GM12872 (cell line): ENCODE results near the gene OPA1.

Experiments
- TF ChIP-seq, protein P1 (sequence below): IDR thresholded peaks from 3 replicates; pipeline ENCODE4 v1.5.1; 2011; ENCODE audit warnings: low read depth, mild to moderate bottlenecking, low read length, moderate library complexity; ENCODE audit not compliant: insufficient read depth

Gene OPA1, protein sequence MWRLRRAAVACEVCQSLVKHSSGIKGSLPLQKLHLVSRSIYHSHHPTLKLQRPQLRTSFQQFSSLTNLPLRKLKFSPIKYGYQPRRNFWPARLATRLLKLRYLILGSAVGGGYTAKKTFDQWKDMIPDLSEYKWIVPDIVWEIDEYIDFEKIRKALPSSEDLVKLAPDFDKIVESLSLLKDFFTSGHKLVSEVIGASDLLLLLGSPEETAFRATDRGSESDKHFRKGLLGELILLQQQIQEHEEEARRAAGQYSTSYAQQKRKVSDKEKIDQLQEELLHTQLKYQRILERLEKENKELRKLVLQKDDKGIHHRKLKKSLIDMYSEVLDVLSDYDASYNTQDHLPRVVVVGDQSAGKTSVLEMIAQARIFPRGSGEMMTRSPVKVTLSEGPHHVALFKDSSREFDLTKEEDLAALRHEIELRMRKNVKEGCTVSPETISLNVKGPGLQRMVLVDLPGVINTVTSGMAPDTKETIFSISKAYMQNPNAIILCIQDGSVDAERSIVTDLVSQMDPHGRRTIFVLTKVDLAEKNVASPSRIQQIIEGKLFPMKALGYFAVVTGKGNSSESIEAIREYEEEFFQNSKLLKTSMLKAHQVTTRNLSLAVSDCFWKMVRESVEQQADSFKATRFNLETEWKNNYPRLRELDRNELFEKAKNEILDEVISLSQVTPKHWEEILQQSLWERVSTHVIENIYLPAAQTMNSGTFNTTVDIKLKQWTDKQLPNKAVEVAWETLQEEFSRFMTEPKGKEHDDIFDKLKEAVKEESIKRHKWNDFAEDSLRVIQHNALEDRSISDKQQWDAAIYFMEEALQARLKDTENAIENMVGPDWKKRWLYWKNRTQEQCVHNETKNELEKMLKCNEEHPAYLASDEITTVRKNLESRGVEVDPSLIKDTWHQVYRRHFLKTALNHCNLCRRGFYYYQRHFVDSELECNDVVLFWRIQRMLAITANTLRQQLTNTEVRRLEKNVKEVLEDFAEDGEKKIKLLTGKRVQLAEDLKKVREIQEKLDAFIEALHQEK

DNA sequence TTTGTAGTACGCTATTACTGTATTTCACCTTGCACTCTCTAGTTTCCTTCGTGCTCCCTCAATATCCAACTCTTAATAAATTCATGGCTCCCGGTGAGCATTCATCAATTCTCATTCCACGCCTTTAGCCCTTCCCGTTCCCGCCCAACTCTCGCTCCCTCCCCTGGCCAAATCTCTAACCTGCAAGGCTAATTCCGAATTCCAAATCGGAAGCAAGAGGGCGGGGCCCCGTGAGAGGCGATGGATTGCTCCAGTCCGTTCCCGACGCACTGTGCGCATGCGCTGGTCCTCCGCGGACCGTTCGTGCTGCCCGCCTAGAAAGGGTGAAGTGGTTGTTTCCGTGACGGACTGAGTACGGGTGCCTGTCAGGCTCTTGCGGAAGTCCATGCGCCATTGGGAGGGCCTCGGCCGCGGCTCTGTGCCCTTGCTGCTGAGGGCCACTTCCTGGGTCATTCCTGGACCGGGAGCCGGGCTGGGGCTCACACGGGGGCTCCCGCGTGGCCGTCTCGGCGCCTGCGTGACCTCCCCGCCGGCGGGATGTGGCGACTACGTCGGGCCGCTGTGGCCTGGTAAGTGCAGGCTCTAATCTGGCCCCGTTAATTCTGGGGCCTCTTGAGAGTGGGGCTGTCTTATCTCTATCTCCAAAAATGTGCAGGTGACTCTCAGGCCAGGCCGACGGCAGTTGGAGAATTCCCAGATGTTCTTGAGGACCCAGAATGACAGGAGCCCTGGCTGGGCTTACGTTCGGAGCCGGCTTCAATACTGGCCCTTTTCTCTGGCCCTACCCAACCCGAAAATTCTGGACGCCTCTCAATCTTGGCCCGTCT is at the start of gene OPA1:
OPA1 (plus strand) TSS at position 368 of the 827 bp plus-strand sequence; CDS start at position 538, 170 bp downstream.
- TF ChIP-seq, protein P1, sequence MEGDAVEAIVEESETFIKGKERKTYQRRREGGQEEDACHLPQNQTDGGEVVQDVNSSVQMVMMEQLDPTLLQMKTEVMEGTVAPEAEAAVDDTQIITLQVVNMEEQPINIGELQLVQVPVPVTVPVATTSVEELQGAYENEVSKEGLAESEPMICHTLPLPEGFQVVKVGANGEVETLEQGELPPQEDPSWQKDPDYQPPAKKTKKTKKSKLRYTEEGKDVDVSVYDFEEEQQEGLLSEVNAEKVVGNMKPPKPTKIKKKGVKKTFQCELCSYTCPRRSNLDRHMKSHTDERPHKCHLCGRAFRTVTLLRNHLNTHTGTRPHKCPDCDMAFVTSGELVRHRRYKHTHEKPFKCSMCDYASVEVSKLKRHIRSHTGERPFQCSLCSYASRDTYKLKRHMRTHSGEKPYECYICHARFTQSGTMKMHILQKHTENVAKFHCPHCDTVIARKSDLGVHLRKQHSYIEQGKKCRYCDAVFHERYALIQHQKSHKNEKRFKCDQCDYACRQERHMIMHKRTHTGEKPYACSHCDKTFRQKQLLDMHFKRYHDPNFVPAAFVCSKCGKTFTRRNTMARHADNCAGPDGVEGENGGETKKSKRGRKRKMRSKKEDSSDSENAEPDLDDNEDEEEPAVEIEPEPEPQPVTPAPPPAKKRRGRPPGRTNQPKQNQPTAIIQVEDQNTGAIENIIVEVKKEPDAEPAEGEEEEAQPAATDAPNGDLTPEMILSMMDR, result no peak

DNA sequence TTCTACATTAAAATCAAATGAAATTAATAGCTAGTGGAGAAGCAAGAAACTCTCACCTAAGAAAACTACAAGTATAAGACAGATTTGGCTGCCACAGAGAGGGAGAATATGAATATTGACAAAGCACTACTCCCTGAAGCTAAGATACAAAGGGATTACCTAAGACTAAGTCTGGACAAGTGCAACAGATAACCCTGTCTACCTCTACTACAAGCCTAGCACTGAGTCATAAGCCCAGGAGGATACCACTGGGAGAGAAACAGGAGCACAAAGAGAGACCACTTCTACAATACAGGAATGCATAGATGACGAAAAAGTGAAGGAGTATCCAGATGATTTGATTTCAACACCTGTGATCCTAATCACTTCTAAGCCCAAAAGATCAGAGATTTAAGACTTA is 48.7 kb upstream of the OPA1 start:
- TF ChIP-seq, protein P1, result no peak

DNA sequence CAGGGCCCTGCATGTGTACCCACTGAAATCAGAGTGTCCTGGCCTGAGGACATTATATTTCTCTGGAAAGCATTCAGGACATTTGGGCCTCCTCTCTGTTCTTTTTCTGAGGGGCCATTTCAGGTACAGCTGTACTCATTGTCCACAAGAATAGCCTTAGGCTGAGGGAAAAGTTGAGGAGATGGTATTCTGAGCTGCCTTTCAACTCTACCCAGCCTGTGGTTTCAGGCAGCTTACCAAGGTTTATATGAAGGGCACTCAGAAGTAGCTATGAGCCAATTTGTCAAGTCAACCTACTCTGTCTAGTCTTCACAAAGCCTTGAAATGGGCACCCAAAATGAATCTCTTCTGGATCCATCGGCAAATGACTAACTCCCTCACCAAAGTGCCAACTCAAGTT is 47.7 kb upstream of the OPA1 start:
- TF ChIP-seq, protein P1, result no peak

DNA sequence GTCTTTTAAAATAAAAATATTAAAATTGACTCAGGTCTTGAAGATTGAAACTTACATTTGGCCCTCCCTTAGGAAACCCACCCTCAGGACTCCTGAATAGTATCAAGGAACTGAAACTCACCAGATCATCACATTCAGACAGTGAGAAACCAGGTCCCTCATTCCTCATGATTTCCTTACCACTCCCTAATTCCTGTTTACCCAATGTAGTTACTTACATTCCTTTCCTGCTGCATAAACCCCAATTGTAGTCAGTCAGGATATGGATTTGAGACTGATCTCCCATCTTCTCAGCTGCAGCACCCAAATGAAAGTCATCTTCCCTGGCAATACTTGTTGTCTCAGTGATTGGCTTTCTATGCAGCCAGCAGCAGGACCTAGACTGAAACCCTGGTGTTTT is 46.9 kb upstream of the OPA1 start:
- TF ChIP-seq, protein P1, result no peak

DNA sequence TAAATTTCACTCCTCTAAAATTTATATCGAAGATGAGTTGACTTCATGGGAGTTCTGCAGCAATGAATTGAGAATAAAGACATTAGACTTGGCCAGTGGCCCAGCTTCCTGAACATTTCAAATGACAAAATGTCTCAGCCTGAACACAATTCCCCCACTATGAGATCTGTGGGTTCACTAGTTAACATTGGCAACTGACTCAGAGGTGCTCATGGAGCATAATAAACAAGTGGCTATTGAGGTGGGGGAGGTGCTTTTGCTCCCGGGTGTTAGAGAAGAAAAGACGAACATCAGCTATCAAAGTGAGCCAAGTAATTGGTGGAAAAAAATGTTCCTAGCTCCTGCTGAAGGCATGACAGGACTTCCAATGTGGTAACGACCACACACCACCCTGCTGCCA is 44.6 kb upstream of the OPA1 start:
- TF ChIP-seq, protein P1, result no peak

DNA sequence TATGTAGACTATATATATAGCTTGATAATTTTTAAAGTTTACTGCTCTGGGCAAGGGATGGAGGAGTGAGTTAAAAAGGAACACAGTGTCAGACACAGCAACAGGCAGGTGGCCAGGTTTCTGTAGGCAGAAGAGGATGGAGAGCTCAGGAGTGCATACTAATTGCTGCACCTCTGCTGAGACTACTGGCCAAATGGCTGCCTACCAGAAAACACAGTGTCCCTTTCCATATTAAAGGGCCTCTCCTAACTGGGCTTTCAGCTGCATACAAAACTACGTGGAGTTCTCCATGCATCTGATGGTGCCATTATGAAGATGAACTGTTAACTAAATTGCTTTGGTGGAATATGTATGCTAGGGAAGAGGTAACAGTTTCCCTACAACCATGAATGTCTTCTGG is 40.1 kb upstream of the OPA1 start:
- TF ChIP-seq, protein P1, result no peak
